DND-41 (cell line): ENCODE results near the gene PDLIM5.

ENCODE experiments used
- EZH2 ChIP-seq: IDR thresholded peaks from 3 replicates; pipeline ENCODE4 v1.6.1; 2012; ENCODE audit warnings: borderline replicate concordance, low read depth, mild to moderate bottlenecking, moderate library complexity, low read length, inconsistent platforms; ENCODE audit not compliant: severe bottlenecking
- TF ChIP-seq, protein P1 (sequence below): IDR thresholded peaks from 2 replicates; pipeline ENCODE4 v1.5.1; 2012; ENCODE audit warnings: borderline replicate concordance, low read length, moderate library complexity, mild to moderate bottlenecking; ENCODE audit not compliant: poor library complexity, severe bottlenecking; ENCODE audit errors: extremely low read depth

DNA sequence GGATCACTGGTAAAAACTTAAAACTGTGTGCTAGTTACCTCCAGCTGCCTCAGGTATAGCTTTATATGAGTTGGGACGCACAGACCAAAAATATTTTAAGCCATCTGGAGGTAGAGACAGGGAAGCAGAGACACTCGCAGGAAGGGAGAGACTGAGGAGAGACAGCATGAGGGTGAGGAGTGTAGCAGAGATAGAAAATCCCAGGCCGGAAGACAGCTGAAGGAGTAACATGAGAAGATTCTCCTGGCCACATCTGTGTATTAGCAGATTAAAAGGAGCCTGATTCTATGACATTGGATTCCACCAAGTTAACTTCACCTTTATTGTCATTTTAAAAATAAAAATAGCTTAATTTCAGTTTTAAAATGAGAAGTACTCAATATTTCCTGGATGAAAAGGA lies 84.3 kb downstream of the PDLIM5 start:
- TF ChIP-seq, protein P1, sequence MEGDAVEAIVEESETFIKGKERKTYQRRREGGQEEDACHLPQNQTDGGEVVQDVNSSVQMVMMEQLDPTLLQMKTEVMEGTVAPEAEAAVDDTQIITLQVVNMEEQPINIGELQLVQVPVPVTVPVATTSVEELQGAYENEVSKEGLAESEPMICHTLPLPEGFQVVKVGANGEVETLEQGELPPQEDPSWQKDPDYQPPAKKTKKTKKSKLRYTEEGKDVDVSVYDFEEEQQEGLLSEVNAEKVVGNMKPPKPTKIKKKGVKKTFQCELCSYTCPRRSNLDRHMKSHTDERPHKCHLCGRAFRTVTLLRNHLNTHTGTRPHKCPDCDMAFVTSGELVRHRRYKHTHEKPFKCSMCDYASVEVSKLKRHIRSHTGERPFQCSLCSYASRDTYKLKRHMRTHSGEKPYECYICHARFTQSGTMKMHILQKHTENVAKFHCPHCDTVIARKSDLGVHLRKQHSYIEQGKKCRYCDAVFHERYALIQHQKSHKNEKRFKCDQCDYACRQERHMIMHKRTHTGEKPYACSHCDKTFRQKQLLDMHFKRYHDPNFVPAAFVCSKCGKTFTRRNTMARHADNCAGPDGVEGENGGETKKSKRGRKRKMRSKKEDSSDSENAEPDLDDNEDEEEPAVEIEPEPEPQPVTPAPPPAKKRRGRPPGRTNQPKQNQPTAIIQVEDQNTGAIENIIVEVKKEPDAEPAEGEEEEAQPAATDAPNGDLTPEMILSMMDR, result no peak
- TF ChIP-seq EZH2, result no peak
